Activated naive CD8-positive, alpha-beta T cell (primary cell): ENCODE data around the gene CIB2.

Experiments used
- H3K27ac Mint-ChIP-seq: one replicate; pipeline ENCODE4 v1.8.0; 2021; ENCODE audit warnings: mixed read lengths
- H3K27me3 Mint-ChIP-seq: one replicate; pipeline ENCODE4 v1.8.0; 2021; ENCODE audit warnings: mixed read lengths
- H3K36me3 Mint-ChIP-seq: one replicate; pipeline ENCODE4 v1.8.0; 2021; ENCODE audit warnings: mixed read lengths
- H3K4me1 Mint-ChIP-seq: one replicate; pipeline ENCODE4 v1.8.0; 2021; ENCODE audit warnings: low read depth, mixed read lengths
- H3K4me3 Mint-ChIP-seq: one replicate; pipeline ENCODE4 v1.8.0; 2021; ENCODE audit warnings: mild to moderate bottlenecking, mixed read lengths
- H3K9me3 Mint-ChIP-seq: one replicate; pipeline ENCODE4 v1.8.0; 2021; ENCODE audit warnings: low read depth, mixed read lengths

Gene CIB2

DNA sequence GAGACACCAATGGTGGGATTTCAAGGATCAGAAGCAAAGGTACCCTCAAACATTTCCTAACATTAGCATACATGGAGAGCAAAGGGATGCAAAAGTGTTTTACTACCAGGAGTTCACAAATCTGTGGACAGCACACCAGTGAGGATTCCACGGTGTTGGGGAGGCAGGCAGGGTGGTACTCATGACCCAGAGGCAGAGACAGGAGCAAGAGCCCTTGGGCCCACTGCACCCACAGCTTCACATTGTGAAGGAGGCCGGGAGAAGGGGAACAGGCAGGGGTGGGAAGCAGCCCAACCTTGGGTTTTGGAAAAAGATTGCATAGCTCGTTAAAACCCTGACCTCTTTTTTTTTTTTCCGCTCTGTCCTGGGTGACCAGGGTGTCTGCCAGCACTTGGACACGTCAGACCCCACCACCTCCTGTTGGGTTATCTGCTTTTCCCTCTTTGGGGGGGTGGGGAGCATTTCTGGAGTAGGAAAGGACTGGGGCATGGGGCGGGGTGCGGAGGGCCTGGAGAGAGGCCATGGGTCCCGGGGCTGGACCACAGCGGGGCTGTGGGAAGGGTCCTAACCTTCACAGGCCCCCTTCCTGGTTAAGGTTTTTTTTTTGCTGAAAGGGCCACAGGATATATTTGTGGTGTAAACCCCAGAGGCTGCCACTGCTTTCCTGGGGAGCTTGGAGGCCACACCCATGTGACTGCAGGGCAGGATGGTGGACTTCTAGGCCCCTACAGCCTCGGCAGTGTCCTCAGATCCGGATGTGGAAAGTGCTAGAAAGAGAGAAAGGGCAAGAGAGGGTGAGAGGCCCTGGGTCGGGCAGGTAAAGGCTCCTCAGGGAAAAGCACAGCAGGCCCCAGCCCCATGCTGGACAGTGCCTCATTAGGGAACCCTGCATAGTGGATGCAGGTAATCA, 26.4 kb downstream of the CIB2 start:
- Mint-ChIP-seq H3K4me3 (peak overlapping the region; percentile 0), H3K4me1 (peaks cover 41% of the 10 kb centered on the region), H3K27ac (peak overlapping the region; percentile 79), H3K36me3 (no peaks in the 10 kb centered on the region), H3K27me3 (no peaks in the 10 kb centered on the region), H3K9me3 (no peaks in the 10 kb centered on the region)

DNA sequence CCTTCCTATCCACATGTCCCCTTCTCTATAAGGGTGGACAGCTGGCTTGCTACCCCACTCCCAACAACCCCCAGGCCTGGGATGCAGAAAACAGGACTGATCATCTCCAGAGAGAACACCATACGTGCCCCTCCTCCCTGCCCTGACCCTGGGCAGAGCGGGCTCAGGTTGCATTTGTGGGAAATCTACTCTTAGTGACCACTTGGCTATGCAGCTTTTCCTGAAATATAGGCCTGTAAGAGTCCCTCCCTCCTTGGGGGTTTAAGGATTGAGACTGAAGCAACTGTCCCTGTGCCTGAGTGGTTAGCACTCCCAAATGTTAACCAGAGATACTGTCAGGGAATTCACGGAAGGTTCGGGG, 27.1 kb downstream of the CIB2 start:
- Mint-ChIP-seq H3K4me1 (peaks cover 41% of the 10 kb centered on the region), H3K36me3 (no peaks in the 10 kb centered on the region), H3K9me3 (no peaks in the 10 kb centered on the region), H3K4me3 (peak overlapping the region; percentile 27), H3K27ac (peak overlapping the region; percentile 79), H3K27me3 (no peaks in the 10 kb centered on the region)

DNA sequence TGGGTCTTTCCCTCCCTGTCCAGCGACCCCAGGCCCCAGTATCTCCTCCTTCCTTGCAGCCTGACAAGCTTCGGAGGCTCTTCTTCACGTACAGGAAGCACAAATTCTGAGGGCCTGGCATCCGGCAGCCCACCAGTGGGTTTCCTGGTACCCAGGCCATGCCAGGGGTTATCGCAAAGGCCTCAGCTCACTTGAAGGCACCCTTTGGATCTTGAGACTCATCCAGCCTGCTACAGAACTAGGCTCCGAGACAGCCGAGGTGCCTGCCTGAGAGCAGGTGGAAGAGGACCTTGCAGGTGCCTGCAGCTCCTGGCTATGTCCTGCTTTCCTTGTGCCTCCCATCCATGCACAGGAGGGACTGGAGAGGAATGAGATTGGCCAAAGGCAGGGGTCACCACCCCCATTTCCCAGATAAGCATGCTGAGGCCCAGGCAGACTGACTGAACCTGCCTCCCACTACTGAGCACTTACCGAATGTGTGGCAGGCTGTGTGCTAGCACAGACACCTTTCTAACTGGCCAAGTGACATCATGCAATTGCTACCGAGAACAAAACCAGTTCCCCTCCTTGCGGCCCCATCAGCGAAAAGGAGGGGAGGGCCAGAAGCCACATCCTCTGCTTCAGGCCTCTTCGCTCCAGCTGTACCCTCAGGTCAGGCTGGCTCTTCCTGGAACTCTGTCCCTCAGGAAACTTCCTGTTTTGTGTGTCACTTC, 27.7 kb downstream of the CIB2 start:
- Mint-ChIP-seq H3K27me3 (no peaks in the 10 kb centered on the region), H3K36me3 (no peaks in the 10 kb centered on the region), H3K4me1 (peaks cover 41% of the 10 kb centered on the region), H3K9me3 (no peaks in the 10 kb centered on the region), H3K4me3 (peak overlapping the region; percentile 27), H3K27ac (peak overlapping the region; percentile 79)

DNA sequence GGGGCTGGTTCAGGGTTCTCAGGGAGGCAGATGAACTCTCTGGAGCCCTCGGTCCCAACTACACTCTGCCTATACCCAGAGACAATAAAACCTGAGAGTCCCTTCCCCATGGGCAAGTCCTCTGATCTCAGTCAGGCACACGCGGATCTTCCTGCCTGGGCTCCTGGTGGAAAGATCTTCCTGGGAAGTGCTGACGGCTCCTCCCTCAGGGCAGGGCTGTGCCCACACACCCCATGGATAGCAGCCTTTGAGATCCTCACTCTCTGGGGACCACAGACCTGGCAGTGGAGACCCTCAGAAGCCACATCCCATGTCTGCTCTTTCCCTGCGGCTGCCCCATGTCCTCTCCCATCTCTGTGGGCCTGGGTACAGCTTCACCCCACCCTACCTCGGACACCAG, 28.5 kb downstream of the CIB2 start:
- no peaks in the 10 kb centered on the region for H3K27me3 Mint-ChIP-seq
- H3K4me1 Mint-ChIP-seq = peaks cover 39% of the 10 kb centered on the region
- no peak overlapping the region for H3K27ac Mint-ChIP-seq

DNA sequence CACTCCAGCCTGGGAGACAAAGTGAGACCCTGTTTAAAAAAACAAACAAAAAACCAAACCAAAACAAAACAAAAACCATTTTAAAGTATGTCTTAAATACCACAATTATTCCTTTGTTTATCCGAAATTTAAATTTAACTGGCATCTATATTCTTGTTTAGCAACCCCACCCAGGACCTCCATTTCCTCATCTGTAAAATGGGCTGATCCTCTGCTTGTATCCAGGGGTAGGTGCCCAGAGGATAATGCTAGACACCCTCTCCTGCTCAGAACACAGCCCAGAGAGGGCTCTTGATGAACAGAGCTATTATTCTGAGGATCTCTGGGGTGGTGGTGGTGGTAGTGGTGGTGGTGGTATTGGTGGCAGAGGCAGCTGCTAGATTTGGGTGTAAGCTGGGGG, 29.0 kb downstream of the CIB2 start:
- H3K27me3 Mint-ChIP-seq = no peaks in the 10 kb centered on the region
- H3K4me1 Mint-ChIP-seq = peaks cover 39% of the 10 kb centered on the region
- no peak overlapping the region for H3K4me3 Mint-ChIP-seq
- peak overlapping the region; percentile 34 for H3K27ac Mint-ChIP-seq
- no peaks in the 10 kb centered on the region for H3K9me3 Mint-ChIP-seq
- no peaks in the 10 kb centered on the region for H3K36me3 Mint-ChIP-seq

More for the DNA sequence above, 28.5 kb downstream of the CIB2 start:
- Mint-ChIP-seq H3K36me3 (no peaks in the 10 kb centered on the region), H3K4me3 (no peak overlapping the region), H3K9me3 (no peaks in the 10 kb centered on the region)

DNA sequence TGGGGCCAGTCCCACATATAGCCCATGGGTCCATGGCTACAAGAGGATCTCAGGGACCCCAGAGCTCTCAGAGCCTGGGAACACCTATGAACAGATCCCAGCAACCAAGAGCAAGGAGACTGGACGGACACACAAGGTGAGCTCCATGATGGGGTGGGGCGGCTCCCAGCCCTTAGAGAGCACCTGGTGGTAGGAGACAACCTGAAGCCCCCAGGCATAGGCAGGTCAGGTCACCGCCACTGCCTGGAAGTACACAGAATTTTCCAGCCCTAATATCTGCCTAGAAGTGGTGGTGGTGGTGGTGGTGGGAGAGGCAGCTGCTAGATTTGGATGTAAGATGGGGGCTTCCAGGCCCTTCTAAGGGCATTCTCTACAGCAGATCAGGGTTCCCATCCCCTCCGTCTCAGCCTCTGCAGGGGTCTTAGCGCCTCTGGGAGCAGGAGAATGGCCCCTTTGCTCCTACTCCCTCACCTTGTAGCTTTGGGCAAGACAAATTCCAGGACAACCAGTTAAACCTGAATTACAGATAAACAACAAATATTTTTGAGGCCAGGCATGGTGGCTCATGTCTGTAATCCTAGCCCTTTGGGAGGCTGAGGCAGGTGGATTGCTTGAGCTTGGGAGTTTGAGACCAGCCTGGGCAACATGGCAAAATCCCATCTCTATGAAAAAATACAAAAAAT, 29.7 kb downstream of the CIB2 start:
- H3K4me1 Mint-ChIP-seq = peaks cover 37% of the 10 kb centered on the region
- H3K4me3 Mint-ChIP-seq = no peak overlapping the region
- H3K9me3 Mint-ChIP-seq = no peaks in the 10 kb centered on the region
- no peaks in the 10 kb centered on the region for H3K36me3 Mint-ChIP-seq
- H3K27ac Mint-ChIP-seq = peak overlapping the region; percentile 34
- no peaks in the 10 kb centered on the region for H3K27me3 Mint-ChIP-seq

DNA sequence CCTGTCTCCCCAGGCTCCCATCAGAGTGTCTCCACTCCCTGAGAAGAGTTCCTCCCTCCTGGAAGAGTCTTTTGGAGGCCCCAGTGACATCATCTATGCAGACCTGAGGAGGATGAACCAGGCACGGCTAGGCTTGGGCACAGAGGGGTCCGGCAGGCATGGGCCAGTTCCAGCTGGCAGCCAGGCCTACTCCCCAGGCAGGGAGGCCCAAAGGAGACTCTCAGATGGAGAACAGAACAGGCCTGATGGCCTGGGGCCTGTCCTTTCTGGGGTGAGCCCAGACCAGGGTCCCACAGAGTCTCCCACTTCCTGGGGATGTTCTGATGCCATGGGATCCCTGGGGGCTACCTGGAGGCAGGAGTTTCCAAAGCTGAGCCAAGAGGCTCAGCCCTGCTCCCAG, 30.4 kb downstream of the CIB2 start:
- no peaks in the 10 kb centered on the region for H3K27me3 Mint-ChIP-seq
- H3K36me3 Mint-ChIP-seq = no peaks in the 10 kb centered on the region
- H3K4me1 Mint-ChIP-seq = peaks cover 34% of the 10 kb centered on the region
- H3K27ac Mint-ChIP-seq = no peak overlapping the region
- H3K4me3 Mint-ChIP-seq = no peak overlapping the region
- no peaks in the 10 kb centered on the region for H3K9me3 Mint-ChIP-seq

DNA sequence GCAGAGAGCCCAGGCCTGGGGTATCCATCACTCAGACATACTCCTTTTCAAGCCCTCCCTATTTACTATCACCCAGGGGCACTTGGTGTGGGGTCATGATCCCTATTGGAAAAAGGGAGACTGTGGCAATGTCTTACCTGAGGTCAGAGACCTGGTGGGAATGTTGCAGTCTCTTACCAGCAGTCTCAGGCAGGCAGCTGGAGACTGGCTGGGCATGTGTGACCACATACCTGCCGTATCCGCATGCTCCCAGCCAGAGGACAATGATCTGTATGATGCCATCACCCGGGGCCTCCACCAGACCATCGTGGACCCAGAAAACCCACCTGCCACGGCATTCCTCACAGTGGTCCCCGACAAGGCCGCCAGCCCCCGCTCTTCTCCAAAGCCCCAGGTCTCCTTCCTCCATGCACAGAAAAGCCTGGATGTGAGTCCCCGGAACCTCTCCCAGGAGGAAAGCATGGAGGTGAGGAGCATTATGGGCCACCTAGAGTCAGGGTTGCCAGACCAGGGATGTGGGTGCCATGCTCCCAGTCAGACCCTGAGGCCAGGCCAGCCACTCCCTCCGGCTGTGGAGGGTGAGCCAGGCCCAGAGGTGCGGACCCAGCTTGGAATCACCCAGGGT, 33.0 kb downstream of the CIB2 start:
- no peaks in the 10 kb centered on the region for H3K36me3 Mint-ChIP-seq
- no peak overlapping the region for H3K4me3 Mint-ChIP-seq
- H3K4me1 Mint-ChIP-seq = peaks cover 10% of the 10 kb centered on the region
- H3K27ac Mint-ChIP-seq = no peak overlapping the region
- H3K27me3 Mint-ChIP-seq = no peaks in the 10 kb centered on the region
- no peaks in the 10 kb centered on the region for H3K9me3 Mint-ChIP-seq

DNA sequence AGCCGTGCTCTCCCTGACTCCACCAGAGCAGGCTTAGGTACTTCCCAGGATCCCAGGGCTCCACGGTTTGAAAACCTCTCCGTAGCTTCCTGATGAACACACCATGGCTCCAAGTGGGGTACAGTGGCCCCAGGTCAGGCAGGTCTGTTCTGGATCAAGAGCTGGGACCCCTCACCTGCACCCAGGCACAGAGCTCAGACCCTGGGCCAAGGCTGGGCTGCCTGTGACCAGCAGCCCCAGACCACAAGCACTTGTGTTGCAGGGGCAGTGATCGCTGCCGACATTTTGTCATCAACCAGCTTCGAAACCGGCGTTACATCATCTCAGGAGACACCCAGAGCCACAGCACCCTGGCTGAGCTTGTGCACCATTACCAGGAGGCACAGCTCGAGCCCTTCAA, 33.6 kb downstream of the CIB2 start:
- Mint-ChIP-seq H3K36me3 (no peaks in the 10 kb centered on the region), H3K4me1 (peaks cover 10% of the 10 kb centered on the region), H3K27me3 (no peaks in the 10 kb centered on the region), H3K27ac (no peak overlapping the region), H3K9me3 (no peaks in the 10 kb centered on the region), H3K4me3 (no peak overlapping the region)

DNA sequence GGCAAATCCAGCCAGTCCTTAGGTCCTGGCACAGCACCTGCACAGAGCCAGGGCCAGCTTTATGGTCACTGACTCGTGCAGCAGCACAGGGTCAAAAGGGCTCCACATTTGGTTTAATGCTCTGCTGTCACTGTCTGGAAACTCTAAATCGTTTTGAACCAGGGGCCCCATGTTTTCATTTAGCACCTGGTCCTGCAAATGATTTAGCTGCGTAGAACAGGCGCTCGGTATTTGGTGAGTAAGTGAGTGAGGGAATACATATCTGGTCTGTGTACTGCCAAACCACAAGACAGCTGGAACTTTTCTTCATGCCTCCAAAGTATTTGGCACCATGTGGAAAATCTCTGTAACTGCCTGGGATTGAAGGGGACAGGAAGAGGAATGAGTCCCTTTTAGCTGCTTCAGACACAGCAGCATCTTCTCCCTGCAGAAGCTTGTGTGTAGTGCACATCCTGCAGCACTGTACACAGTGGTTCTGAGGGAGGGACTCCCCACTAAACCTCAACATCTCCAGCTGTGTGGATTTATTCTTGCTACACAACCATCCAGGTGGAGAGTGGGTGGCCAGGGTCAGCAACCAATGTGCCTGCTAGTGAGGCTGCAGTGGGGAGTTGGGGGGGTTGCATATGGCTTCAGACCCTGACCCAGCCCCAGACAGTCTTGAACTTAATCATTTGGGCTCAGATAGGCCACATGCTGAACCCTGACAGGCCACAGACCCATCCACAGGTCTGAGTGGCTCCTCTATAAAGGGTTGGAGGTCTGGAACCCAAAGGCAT, 37.8 kb downstream of the CIB2 start:
- Mint-ChIP-seq H3K36me3 (no peaks in the 10 kb centered on the region), H3K4me3 (no peak overlapping the region), H3K9me3 (no peaks in the 10 kb centered on the region), H3K27me3 (no peaks in the 10 kb centered on the region), H3K27ac (no peak overlapping the region), H3K4me1 (peaks cover 15% of the 10 kb centered on the region)

DNA sequence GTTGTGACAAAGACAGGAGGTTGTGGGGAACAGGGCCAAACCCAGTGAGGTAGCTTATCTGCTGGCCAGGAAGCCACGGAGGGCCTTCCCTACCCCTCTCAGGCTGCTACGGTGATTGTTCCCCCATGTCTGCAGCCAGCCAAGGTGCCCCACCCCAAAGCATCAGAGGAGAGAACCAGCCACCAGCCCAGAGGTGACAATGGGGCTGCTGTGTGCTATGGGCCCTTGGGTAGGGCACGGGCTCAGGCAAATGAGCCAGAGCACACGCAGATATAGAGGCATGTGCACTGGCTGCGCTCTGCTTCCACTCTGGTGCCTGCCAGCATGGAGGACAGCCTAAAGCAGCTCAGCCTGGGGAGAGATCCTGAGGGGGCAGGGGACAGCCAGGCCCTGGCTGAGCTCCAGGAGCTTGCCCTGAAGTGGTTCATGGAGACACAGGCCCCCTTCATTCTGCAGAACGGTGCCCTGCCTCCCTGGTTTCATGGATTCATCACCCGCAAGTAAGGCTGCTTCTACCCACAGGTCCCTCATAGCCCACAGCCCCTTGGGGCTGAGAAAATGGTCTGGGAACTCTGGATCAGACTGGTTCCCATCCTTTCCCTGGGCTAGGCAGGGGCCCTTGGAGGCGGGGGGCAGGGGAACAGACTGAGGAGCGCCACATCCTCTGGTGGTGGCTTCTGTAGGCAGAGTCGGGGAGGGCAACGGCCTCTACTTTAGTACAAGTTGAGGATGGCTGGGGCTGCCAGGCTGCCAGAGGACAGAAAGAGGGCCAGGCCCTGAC, 38.8 kb downstream of the CIB2 start, which contains the start of gene SH2D7:
TSS of gene SH2D7 (plus strand) at position 301 of the 781 bp plus-strand sequence. CDS start at position 325, 24 bp downstream.
- Mint-ChIP-seq H3K9me3 (no peaks in the 10 kb centered on the region), H3K4me3 (no peak within 1 kb of the TSS), H3K27ac (no peak within 1 kb of the TSS), H3K4me1 (peaks cover 15% of the 10 kb centered on the region), H3K36me3 (no peaks in the 10 kb centered on the region), H3K27me3 (no peaks in the 10 kb centered on the region)

DNA sequence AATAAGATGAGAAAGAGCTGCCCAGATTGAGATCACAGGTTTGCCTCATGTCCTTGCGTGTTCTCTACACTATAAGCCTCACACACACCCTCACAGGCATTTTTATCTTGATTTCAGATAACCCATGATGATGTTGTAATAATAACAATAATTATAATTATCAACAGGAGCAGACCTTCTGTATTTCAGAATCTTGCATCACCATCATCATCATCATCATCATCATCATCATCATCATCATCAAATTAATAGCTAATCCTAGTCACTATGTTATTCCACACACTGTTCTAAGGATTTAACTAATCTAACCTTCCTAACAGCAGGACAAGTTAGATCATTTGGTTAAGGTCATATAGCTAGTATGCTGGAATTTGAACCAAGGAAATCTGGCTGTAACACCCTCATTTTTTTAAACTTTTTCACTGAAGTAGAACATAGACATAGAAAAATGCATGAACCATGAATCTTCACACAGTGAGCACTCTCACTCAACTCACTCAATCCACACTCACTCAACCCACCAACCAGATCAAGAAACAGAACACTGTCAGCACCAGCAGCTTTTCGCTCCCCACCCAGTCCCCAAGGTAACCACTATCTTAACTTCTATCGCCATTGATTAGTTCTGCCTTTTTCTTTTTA, 40.7 kb downstream of the CIB2 start:
- H3K9me3 Mint-ChIP-seq = no peaks in the 10 kb centered on the region
- H3K4me1 Mint-ChIP-seq = peaks cover 16% of the 10 kb centered on the region
- no peaks in the 10 kb centered on the region for H3K36me3 Mint-ChIP-seq
- H3K27me3 Mint-ChIP-seq = no peaks in the 10 kb centered on the region
- no peak overlapping the region for H3K4me3 Mint-ChIP-seq
- H3K27ac Mint-ChIP-seq = no peak overlapping the region

DNA sequence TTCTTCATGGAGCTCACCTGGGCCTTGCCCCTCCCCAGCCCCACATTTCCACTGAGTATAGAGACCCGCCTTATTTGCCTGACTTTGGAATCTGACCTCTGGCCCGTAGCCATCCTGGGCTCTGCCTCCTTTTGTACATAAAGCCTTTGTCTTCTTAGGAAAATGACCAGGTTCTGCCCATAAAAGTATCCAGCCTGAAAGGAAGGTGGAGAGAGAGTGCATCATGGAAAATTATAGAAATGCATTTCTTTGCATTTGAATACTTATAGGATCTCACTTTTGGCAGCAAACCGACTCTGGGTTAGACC, 42.5 kb downstream of the CIB2 start:
- Mint-ChIP-seq H3K4me1 (peaks cover 24% of the 10 kb centered on the region), H3K27ac (no peak overlapping the region), H3K27me3 (no peaks in the 10 kb centered on the region), H3K36me3 (no peaks in the 10 kb centered on the region), H3K9me3 (no peaks in the 10 kb centered on the region), H3K4me3 (no peak overlapping the region)
